ENCODE measurements around the gene CHRNA9.

Gene CHRNA9

GRCh38 chr4:40309250-40309774 lies 25.8 kb upstream of the CHRNA9 start:
- peak; percentile 90 to 93 (median 92) for DNase-seq

- no peak for DNase-seq
Measured at GRCh38 chr4:40310225-40310624, 24.9 kb upstream of the CHRNA9 start.

GRCh38 chr4:40311811-40312346 lies 23.3 kb upstream of the CHRNA9 start:
- no peak for DNase-seq

- peak; percentile 43 to 84 (median 76) for DNase-seq
Measured at GRCh38 chr4:40314951-40315350, 20.2 kb upstream of the CHRNA9 start.

GRCh38 chr4:40316333-40316781 lies 18.8 kb upstream of the CHRNA9 start:
- DNase-seq, result peak; percentile 84 to 98 (median 93)

GRCh38 chr4:40316782-40317635 lies 18.1 kb upstream of the CHRNA9 start:
- DNase-seq, result peak; percentile 81 to 86 (median 83)

- no peak for DNase-seq
Measured at GRCh38 chr4:40317916-40318658, 17.0 kb upstream of the CHRNA9 start.

GRCh38 chr4:40321574-40322275 lies 13.4 kb upstream of the CHRNA9 start:
- DNase-seq, result peak in 1 of 3 donors; percentile 38

- no peak for DNase-seq
Measured at GRCh38 chr4:40322811-40323210, 12.3 kb upstream of the CHRNA9 start.

- DNase-seq, result no peak
Measured at GRCh38 chr4:40323866-40324265, 11.3 kb upstream of the CHRNA9 start.

- peak; percentile 70 to 80 (median 78) for DNase-seq
Measured at GRCh38 chr4:40325406-40326019, 9.6 kb upstream of the CHRNA9 start.

- DNase-seq, result peak; percentile 72 to 83 (median 83)
Measured at GRCh38 chr4:40327340-40327739, 7.8 kb upstream of the CHRNA9 start.

- no peak for DNase-seq
Measured at GRCh38 chr4:40328383-40328782, 6.8 kb upstream of the CHRNA9 start.

- DNase-seq, result no peak
Measured at GRCh38 chr4:40329805-40330204, 5.3 kb upstream of the CHRNA9 start.

GRCh38 chr4:40330536-40330935 lies 4.6 kb upstream of the CHRNA9 start:
- no peak for DNase-seq

GRCh38 chr4:40331101-40331745 lies 3.9 kb upstream of the CHRNA9 start:
- DNase-seq, result no peak

- DNase-seq, result no peak
Measured at GRCh38 chr4:40331961-40332360, 3.2 kb upstream of the CHRNA9 start.

GRCh38 chr4:40333921-40334352 lies 1.2 kb upstream of the CHRNA9 start:
- DNase-seq, result no peak

- DNase-seq, result no peak
Measured at GRCh38 chr4:40335525-40335894, 377 bp downstream of the CHRNA9 start.

- DNase-seq, result no peak
Measured at GRCh38 chr4:40337051-40337450, 1.9 kb downstream of the CHRNA9 start.

GRCh38 chr4:40337523-40337922 lies 2.4 kb downstream of the CHRNA9 start:
- no peak for DNase-seq

- peak; percentile 74 to 81 (median 77) for DNase-seq
Measured at GRCh38 chr4:40340030-40340429, 4.9 kb downstream of the CHRNA9 start.

All from suppressor macrophage treated with lipopolysaccharide for 1 hour (primary cell).